Measurements from ENCODE around the gene HELT.

- TF ChIP-seq CTCF (IDR thresholded peaks at IDR 0.05): no peak
- no peak for TF ChIP-seq POLR2A (IDR thresholded peaks at IDR 0.05)
These were observed 50.5 kb downstream of the HELT start for GRCh38 chr4:185068837-185069236.
